ENCODE data around the gene GPR158.

Gene GPR158

GRCh38 chr10:25501912-25502311 lies 327.1 kb downstream of the GPR158 start:
- DNase-seq (ENCODE audit: low read depth in 2 of 2, low spot score in 1 of 2): no peak

- no peak for DNase-seq (ENCODE audit: low read depth in 2 of 2, low spot score in 1 of 2)
Observed at GRCh38 chr10:25502453-25502852, 327.7 kb downstream of the GPR158 start.

DNA sequence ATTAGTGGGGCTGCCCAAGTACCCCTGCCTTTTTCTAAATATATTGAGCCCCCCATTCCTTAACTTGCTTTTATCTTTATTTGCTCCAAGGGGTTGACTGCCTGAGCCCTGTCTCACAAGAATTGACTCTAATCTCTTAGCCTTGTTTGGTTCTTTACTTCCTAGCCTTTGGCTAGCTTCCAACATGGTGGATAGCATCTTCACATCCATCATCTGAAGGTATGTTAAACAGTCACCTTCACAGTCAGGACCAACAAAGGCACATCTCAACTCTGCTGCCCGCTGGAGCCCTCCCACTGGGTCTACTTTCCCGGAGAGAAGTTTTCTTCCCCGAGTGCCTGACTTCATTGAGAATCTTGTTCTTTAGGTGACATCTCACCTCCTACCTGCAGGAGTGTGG lies 329.5 kb downstream of the GPR158 start:
- no peak for DNase-seq (ENCODE audit: low read depth in 2 of 2, low spot score in 1 of 2)

DNA sequence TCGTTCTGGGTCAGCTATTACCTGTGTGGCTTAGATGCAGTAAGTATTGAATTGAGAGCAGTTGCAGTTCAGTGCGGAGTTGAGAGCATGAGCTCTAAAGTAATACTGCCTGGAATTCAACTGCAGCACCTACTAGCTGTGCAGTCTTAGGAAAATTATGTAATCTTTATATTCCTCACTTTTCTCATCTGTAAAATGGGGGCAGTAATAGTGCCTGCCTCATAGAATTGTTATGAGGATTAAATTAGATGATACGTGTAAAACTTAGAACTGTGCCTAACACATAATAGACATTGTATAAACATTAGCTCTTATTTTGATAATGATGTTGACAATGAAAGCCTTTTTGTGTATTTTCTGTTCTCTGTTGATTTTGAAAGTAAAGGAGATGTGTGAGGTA lies 330.0 kb downstream of the GPR158 start:
- DNase-seq (ENCODE audit: low read depth in 2 of 2, low spot score in 1 of 2): no peak

DNA sequence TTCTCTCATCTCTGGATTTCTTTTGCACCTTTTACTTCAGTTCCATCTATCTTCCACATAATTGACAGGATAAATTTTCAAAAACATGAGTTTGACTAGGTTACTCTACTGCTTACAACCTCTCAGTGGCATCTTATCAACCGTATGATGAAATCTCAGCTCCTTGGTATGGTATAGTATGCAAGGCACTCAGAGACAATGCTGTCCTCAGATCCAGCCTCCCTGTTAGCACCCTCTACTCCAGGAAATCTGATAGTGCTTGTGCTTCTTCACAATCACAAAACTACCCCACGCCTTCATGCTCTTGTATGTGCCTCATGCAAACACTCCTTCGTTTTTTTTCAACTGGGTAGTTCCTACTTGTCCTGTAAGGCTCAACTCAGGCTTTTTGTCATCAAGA lies 330.7 kb downstream of the GPR158 start:
- DNase-seq (ENCODE audit: low read depth in 2 of 2, low spot score in 1 of 2): no peak

- DNase-seq (ENCODE audit: low read depth in 2 of 2, low spot score in 1 of 2): no peak
Observed at GRCh38 chr10:25506821-25507335, 332.1 kb downstream of the GPR158 start.

DNA sequence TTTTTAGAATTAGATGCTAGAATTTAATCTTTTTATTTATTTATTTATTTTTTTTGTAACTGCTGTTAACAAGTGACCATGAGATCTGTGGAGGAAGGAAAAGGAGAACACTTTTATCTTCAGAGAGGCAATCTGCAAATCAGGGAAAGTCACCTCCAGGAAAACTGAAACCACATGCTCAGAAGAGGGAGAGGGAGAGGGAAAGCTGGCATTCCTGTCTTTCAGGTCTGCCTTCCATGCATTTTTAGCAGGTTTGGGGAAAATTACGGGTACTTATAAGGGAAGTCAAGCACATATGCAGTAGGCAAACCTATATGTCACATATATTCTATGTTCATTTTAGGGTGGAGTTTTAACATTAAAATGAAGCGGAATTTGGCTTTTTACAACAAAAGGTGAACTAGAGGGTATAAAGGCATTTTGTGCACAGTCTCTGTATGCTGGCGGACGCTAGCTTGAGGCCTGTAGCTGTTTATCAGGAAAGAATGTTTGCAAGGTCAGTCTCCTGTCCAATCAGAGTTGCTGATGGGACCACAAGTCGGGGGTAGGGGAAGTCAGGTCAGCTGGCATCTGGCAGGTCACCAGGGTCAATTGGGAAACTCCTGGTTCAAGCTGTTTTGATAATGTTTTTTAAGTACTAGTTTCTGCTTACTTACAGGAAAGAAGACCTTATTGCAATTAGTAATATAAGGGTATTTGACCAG lies 333.5 kb downstream of the GPR158 start:
- no peak for DNase-seq (ENCODE audit: low read depth in 2 of 2, low spot score in 1 of 2)

- DNase-seq (ENCODE audit: low read depth in 2 of 2, low spot score in 1 of 2): no peak
Observed at GRCh38 chr10:25509151-25509550, 334.4 kb downstream of the GPR158 start.

- no peak for DNase-seq (ENCODE audit: low read depth in 2 of 2, low spot score in 1 of 2)
Observed at GRCh38 chr10:25522294-25522693, 347.5 kb downstream of the GPR158 start.

- DNase-seq (ENCODE audit: low read depth in 2 of 2, low spot score in 1 of 2): no peak
Observed at GRCh38 chr10:25522946-25523608, 348.3 kb downstream of the GPR158 start.

- no peak for DNase-seq (ENCODE audit: low read depth in 2 of 2, low spot score in 1 of 2)
Observed at GRCh38 chr10:25530306-25530705, 355.5 kb downstream of the GPR158 start.

DNA sequence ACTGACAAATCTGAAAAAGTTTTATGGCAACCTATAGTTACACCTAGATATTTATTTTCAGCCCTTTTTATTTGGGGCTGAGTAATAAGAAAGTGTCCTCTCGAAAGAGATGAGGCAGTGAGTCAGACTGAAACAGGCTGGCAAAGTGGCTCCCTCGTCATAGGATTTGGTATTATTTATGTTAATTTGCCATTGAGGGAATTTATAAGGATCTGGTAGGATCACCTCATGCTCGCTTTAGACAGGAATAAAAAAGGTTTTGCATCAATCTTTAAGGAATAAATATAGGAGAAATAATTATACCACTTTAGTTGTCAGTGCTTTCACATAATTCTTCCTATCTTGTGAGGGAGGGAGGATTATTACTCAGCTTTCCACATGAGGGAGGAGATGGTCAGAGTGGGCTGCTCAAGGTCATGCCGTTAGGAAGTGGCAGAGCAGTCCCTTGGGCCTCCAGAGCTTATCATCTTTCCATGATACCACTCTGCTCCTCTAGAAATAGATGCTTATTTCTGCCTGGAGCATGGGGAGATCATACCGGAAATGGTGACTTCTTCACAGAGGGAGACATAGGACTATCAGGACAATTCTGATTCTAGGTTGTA lies 356.8 kb downstream of the GPR158 start:
- DNase-seq (ENCODE audit: low read depth in 2 of 2, low spot score in 1 of 2): no peak

GRCh38 chr10:25532213-25532612 lies 357.4 kb downstream of the GPR158 start:
- no peak for DNase-seq (ENCODE audit: low read depth in 2 of 2, low spot score in 1 of 2)

DNA sequence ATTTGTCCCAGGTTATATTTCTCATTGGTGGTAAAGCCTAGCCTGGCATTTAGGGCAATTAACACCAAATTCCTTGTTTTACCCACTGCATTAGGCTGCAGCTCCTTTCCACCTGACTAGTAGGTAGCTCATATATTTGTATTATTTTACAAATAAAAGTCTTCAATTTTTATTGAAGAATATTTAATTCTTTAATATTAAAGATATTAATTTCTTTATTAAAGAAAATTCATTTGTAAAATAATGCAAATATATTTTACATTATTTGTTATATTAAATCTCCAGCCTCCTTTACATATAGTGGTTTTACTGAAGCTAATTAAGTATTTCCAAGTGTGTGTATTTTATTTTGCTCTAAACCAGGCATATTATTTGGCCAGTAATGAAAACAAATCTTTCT lies 361.2 kb downstream of the GPR158 start:
- DNase-seq (ENCODE audit: low read depth in 2 of 2, low spot score in 1 of 2): no peak

GRCh38 chr10:25547382-25547781 lies 372.6 kb downstream of the GPR158 start:
- no peak for DNase-seq (ENCODE audit: low read depth in 2 of 2, low spot score in 1 of 2)

GRCh38 chr10:25552283-25552919 lies 377.6 kb downstream of the GPR158 start:
- DNase-seq (ENCODE audit: low read depth in 2 of 2, low spot score in 1 of 2): no peak

DNA sequence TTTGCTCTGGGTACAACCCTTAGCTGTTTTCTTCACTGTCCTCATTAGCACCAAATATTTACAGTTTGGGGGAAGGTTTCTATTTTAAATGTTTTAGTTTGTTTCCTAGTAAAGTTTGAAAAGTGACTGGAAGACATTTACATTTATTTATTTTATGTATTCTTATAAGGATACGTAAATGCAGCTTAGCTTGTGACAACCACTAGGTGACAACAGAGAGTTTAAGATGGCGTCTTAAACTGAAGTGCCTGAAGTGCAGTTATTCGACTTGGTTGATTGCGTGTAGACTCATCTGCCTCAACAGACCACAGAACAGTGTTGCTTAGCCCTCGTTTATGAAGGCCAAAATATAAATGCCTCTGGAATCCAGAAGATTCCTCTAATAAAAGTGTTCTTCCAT lies 381.1 kb downstream of the GPR158 start:
- no peak for DNase-seq (ENCODE audit: low read depth in 2 of 2, low spot score in 1 of 2)

DNA sequence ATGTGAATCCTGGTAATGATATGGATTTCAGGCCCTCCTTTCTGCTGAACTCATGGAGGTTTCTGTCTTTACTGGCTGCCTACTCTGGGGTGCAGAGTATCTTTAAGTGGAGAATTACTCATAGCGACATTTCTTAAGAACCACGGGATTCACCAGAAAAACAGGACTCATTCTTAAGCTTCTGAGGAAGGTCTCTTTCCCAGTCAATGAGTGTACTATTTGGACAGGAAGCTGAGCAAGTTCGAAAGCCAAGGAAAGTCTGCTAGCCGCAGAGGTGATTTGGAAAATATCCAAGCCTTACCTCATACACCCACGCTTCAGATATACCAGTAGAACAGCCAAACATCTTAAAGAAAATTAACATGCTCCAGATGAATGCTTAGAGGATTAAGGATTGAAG lies 381.7 kb downstream of the GPR158 start:
- no peak for DNase-seq (ENCODE audit: low read depth in 2 of 2, low spot score in 1 of 2)

GRCh38 chr10:25557136-25557535 lies 382.3 kb downstream of the GPR158 start:
- DNase-seq (ENCODE audit: low read depth in 2 of 2, low spot score in 1 of 2): no peak

DNA sequence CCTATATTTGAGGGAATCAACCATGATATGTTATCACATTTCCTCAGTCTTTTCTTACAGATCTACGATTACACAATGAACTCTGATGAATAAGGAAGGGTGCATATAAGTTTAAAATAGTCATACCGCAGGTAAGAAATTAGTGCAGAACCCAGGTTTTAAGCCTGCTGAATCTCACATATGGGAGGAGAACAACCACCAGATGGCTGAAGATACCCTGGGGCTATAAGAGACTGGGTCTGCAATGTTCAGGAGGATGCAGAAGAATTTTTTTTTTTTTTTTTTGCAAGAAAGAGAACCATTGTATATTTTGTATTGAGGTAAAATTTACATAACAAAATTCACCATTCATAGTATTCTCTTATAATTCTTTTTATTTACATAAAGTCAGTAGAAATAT lies 387.0 kb downstream of the GPR158 start:
- no peak for DNase-seq (ENCODE audit: low read depth in 2 of 2, low spot score in 1 of 2)

DNA sequence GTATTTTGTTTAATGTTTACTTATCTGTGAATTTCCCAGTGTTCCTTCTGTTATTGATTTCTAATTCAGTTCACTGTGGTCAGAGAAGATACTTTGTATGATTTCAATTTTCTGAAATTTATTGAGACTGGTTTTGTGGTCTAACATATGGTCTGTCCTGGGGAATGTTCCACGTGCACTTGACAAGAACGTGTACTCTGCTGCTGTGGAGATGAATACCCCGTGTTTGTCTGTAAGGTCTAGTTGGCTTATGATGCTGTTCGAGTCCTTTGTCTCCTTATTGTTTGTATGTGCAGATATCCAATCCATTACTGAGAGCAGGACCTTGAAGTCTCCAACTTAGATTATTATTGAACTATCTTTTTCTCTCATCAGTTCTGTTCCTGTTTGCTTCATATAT lies 387.7 kb downstream of the GPR158 start:
- DNase-seq (ENCODE audit: low read depth in 2 of 2, low spot score in 1 of 2): no peak

- DNase-seq (ENCODE audit: low read depth in 2 of 2, low spot score in 1 of 2): no peak
Observed at GRCh38 chr10:25564351-25564750, 389.6 kb downstream of the GPR158 start.
